Adrenal gland (tissue), 12 donors: ENCODE measurements around the gene VHLL. TPM values are rescaled to one million over a fixed set of nuclear protein-coding genes. Genes with fewer than 3 reads are reported as not detected.

Experiments used
- DNase-seq, 7 donors: peaks; one replicate each; pipeline ENCODE4 v3.0.0-alpha.2; 2019 to 2020
- H3K27ac ChIP-seq, 5 donors: fragments of 200-600 bp; sonication (generic) in 4 of 5; 1 replicate in 3 of 5; 2 replicates in 2 of 5; pipeline versions ENCODE4 v1.5.1 to v1.8.0; 2016 to 2020; ENCODE audit warnings: mild to moderate bottlenecking in 1 of 5
- H3K27me3 ChIP-seq: fragments of 200-600 bp; 2 replicates; pipeline ENCODE4 v1.8.0; 2021
- H3K36me3 ChIP-seq, 2 donors: fragments of 200-600 bp; replicated peaks in 1 of 2; 1 replicate in 1 of 2; 2 replicates in 1 of 2; pipeline versions ENCODE4 v1.5.1 to v1.8.0; 2018 to 2022
- H3K4me1 ChIP-seq, 2 donors: fragments of 200-600 bp; replicated peaks in 1 of 2; 1 replicate in 1 of 2; 2 replicates in 1 of 2; pipeline versions ENCODE4 v1.5.1 to v1.8.0; 2018 to 2021
- H3K4me3 ChIP-seq, 4 donors: fragments of 200-600 bp; sonication (generic) in 3 of 4; one replicate each; pipeline ENCODE4 v1.5.1; 2016 to 2018
- H3K9me3 ChIP-seq, 3 donors: fragments of 200-600 bp; sonication (generic) in 1 of 3; replicated peaks in 1 of 3; 1 replicate in 2 of 3; 2 replicates in 1 of 3; pipeline versions ENCODE4 v1.5.1 to v1.8.0; 2016 to 2021
- POLR2A ChIP-seq, 2 donors: fragments of 450-650 bp; IDR thresholded peaks; one replicate each; pipeline ENCODE4 v1.6.1; 2017; ENCODE audit warnings: antibody characterized with exemption in 2 of 2, mild to moderate bottlenecking in 2 of 2, moderate library complexity in 1 of 2
- WGBS, 4 donors: extraction: QIAGEN DNeasy Blood & Tissue Kit in 2 of 4; methylation state at CpG; one replicate each; pipeline versions ENCODE4 v1.1.5 to v1.1.7; 2013 to 2017; 5-methylcytosine and 5-hydroxymethylcytosine counted together
- intact Hi-C, 2 donors: fragments of 100-400 bp; cut with DNase I; formaldehyde crosslinking; loops; one replicate each; pipeline versions ENCODE4 v1.14.1 to v1.15.0; 2022 to 2023
- polyA plus RNA-seq, 3 donors: library from polyadenylated mRNA; stranded (reverse); fragments of 200-250 nt in 2 of 3; fragments of 350-450 nt in 1 of 3; fragmentation: Illumina TruSeq in 1 of 3; extraction: RNeasy Lipid Tissue Mini Kit (QIAGEN cat#74804) in 1 of 3; gene quantifications; one replicate each; pipeline ENCODE4 v1.2.3, GENCODE V29; 2013 to 2014
- total RNA-seq, 9 donors: library from RNA; depleted of rRNA in 4 of 9; stranded (reverse); fragments of >200 nt in 4 of 9; fragments of 120-200 nt in 1 of 9; fragmentation: NEBNext Ultra II Directional in 1 of 9; extraction: Animal tissue kit (Norgen Biotek cat#: 25700) in 1 of 9; gene quantifications; one replicate each; pipeline versions ENCODE4 v1.1.0 to v1.2.4, GENCODE V29; 2013 to 2023
- TF ChIP-seq, protein P1 (sequence below), 6 experiments: fragments of 450-650 bp in 4 of 6; fragments of 200-600 bp in 2 of 6; sonication (generic) in 1 of 6; IDR thresholded peaks; 1 replicate in 5 of 6; 2 replicates in 1 of 6; pipeline versions ENCODE4 v1.5.1 to v1.8.0; 2016 to 2021; ENCODE audit warnings: antibody characterized with exemption in 6 of 6, mild to moderate bottlenecking in 2 of 6, moderate library complexity in 1 of 6
- donor health status: healthy with polysubstance abuse.
- donor health status: Bipolar disorder and iron deficiency.
- donor health status: DM: yes; HTN: yes; CAD: no.
- donor health status: DM: no; HTN: no; CAD: no.
- donor health status: DM: no; HTN: no; CAD: no.
- donor health status: DM: yes; HTN: yes; CAD: no.

Gene VHLL
- total and polyA plus RNA-seq, 12 donors = 0.39 to 0.72 (median 0.44) TPM; not detected in 9

DNA sequence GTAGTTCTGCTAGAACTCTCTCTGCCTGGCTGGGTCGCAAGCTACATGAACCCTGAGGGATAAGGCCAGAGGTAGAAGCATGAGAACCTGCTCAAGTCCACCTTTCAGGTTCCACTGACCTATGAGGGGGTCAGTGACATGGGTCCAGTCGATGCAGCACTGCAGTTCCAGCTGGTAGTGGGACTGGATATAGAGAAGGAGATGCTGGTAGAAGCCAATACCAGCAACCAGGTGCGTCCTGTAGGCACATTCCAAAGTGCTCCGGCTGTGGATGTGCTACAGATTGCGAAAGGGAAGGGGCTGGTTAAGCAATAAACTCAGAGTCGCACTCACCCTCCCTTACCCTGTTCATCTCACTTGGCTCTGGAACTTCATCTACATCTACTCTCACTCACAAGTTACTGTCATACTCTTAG lies 22.1 kb downstream of the VHLL start:
- peaks cover 11 to 15% of the 10 kb centered on the region in 2 donors for H3K4me1 ChIP-seq
- intact Hi-C loops = no loop called here
- peak in 1 of 7 donors; percentile 23 for DNase-seq

DNA sequence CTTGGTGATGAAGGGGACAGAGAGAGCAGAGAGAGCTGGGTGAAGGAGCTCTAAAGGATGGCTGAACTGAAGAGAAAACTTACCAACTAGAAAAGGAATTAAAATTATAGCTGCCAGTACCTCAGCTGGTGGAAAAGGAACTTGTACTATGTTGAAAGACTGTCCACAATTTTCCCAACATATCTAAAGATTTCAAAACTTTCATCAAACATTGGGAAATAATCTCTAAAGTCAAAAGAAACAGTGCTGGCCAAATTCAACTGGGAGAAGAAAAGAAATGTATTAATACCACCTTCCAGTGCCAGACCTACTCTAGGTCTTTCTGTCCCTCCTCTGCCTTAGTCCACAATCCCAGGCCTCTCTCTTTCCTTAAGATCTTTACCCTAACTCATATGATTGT lies 22.6 kb downstream of the VHLL start:
- Histone ChIP-seq H3K27me3 (no peaks in the 10 kb centered on the region), H3K36me3 (peaks cover 0 to 73% of the 10 kb centered on the region in 2 donors), H3K27ac (peak overlapping the region in 1 of 5 donors; percentile 2), H3K4me3 (no peak overlapping the region), H3K4me1 (peaks cover 8 to 11% of the 10 kb centered on the region in 2 donors), H3K9me3 (no peaks in the 10 kb centered on the region)
- no peak for DNase-seq
- intact Hi-C loops = no loop called here
- TF ChIP-seq, protein P1, sequence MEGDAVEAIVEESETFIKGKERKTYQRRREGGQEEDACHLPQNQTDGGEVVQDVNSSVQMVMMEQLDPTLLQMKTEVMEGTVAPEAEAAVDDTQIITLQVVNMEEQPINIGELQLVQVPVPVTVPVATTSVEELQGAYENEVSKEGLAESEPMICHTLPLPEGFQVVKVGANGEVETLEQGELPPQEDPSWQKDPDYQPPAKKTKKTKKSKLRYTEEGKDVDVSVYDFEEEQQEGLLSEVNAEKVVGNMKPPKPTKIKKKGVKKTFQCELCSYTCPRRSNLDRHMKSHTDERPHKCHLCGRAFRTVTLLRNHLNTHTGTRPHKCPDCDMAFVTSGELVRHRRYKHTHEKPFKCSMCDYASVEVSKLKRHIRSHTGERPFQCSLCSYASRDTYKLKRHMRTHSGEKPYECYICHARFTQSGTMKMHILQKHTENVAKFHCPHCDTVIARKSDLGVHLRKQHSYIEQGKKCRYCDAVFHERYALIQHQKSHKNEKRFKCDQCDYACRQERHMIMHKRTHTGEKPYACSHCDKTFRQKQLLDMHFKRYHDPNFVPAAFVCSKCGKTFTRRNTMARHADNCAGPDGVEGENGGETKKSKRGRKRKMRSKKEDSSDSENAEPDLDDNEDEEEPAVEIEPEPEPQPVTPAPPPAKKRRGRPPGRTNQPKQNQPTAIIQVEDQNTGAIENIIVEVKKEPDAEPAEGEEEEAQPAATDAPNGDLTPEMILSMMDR (IDR thresholded peaks at IDR 0.05) = no peak
- TF ChIP-seq POLR2A (IDR thresholded peaks at IDR 0.05) = no peak

More for the DNA sequence above, 22.1 kb downstream of the VHLL start:
- Histone ChIP-seq H3K9me3 (no peaks in the 10 kb centered on the region), H3K4me3 (no peak overlapping the region), H3K36me3 (peaks cover 0 to 69% of the 10 kb centered on the region in 2 donors), H3K27me3 (no peaks in the 10 kb centered on the region), H3K27ac (peak overlapping the region in 1 of 5 donors; percentile 2)
- 57 to 75% (median 67%) methylated on average over 4 to 6 of the region's 6 CpGs for WGBS, 4 donors
- TF ChIP-seq POLR2A (IDR thresholded peaks at IDR 0.05) = no peak
- TF ChIP-seq, protein P1 (IDR thresholded peaks at IDR 0.05) = no peak

DNA sequence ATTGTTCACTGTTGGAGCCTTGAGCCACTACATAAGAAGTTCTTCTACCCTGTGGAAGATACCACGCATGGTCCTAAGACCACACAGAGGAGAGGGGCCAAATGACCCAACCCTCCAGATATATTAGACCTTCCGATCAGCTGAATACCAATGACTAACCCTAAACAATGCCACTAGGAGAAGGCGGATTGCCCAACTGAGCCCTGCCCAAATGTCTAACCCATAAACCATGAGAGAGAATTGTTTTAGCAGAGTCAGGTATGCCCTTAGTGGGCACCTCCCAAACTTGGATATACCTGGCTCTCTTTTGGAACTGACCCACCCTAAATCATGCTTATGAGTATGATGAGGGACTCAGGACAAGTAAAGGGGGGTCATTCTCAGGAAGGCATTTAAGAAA lies 28.8 kb downstream of the VHLL start:
- Histone ChIP-seq H3K36me3 (peaks cover 0 to 99% of the 10 kb centered on the region in 2 donors), H3K27ac (no peak overlapping the region), H3K27me3 (no peaks in the 10 kb centered on the region), H3K9me3 (no peaks in the 10 kb centered on the region), H3K4me3 (no peak overlapping the region), H3K4me1 (no peaks in the 10 kb centered on the region)
- TF ChIP-seq, protein P1 (IDR thresholded peaks at IDR 0.05) = no peak
- no peak for TF ChIP-seq POLR2A (IDR thresholded peaks at IDR 0.05)
- intact Hi-C loops = no loop called here
- WGBS, 4 donors = 94 to 100% (median 98%) methylated on average over 3 of the region's 3 CpGs
- no peak for DNase-seq

DNA sequence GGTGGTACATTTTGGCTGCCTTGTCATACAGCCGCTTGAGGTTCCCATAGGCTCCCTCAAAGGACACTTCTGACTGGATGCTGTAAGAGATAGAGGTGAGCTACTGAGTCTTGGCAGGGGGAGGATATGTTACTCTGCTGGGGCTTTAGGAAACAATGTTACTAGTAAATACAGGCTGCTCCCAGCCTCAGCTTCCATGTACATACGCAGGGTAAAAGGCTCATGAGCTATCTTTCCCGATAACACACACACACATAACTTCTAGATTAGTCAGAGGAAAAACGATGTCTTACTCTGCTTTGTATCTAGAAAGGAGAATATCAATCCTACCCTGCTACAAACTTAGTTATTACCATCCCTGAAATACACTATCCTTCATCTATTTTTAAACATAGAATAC lies 30.8 kb downstream of the VHLL start:
- intact Hi-C loops = no loop called here
- DNase-seq = no peak
- Histone ChIP-seq H3K4me3 (no peak overlapping the region), H3K4me1 (peaks cover 0 to 3% of the 10 kb centered on the region in 2 donors), H3K36me3 (peaks cover 0 to 95% of the 10 kb centered on the region in 2 donors), H3K27ac (peak overlapping the region in 3 of 5 donors; percentile 5 to 37 (median 26)), H3K27me3 (no peaks in the 10 kb centered on the region), H3K9me3 (no peaks in the 10 kb centered on the region)
- WGBS, 4 donors = 53 to 71% (median 65%) methylated on average over 4 of the region's 4 CpGs
- TF ChIP-seq, protein P1 (IDR thresholded peaks at IDR 0.05) = no peak
- no peak for TF ChIP-seq POLR2A (IDR thresholded peaks at IDR 0.05)
